Measurements from ENCODE around the gene ARTN. TPM values are rescaled to one million over a fixed set of nuclear protein-coding genes. Genes with fewer than 3 reads are reported as not detected.
A peak's percentile ranks its signal among the peaks of the same experiment; 100 is the strongest.

Gene ARTN
- total and polyA plus RNA-seq, 9 of the 15 experiments (the other 6 are each of a cell fraction or from before 2014, with no cell fraction given) = 0.06 to 0.38 TPM; not detected in 7

DNA sequence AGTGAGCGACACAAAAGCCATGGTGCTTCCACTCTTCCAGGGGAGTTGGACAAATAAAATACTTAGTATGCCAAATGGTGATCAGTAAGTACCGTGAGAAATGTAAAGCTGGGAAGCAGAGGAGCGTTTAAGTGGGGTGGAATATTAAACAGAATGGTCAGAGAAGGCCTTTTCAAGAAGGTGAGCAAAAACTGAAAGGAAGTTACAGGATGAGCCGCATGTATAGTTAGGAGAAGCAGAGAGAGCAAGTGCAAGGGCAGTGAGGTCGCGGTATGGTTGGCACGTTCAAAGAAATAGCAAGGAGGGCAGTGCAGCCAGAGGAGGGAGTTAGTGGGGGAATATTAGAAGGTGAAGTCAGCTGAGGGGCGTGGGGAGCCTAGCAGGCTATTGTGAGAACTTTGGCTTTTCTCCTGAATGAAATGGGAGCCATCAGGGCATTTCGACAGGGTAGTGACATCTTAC is 40.4 kb downstream of the ARTN start:
- Histone ChIP-seq H3K9me1 (ENCODE audit: control insufficient read depth, insufficient read depth, low read length) (peaks cover 10% of the 10 kb centered on the region), H3K4me3 (peak overlapping the region; percentile 87), H4K20me1 (replicated peaks; ENCODE audit: control insufficient read depth, insufficient read depth, low read length) (peaks cover 24% of the 10 kb centered on the region), H3K36me3 (ENCODE audit: control insufficient read depth, insufficient read depth, low read length) (peaks cover 61% of the 10 kb centered on the region), H3K4me1 (replicated peaks in 1 of 2; ENCODE audit: control insufficient read depth in 2 of 2, insufficient read depth in 2 of 2, low read length in 2 of 2) (peaks cover 41 to 69% of the 10 kb centered on the region in 2 experiments), H2AFZ (ENCODE audit: low read depth, low read length) (peak overlapping the region; percentile 97), H3K4me2 (ENCODE audit: insufficient read depth, low read length) (peak overlapping the region; percentile 90), H3K9ac (ENCODE audit: insufficient read depth in 1 of 2, low read depth in 2 of 2, low read length in 2 of 2) (peak overlapping the region; percentile 88 to 98), H3K9me3 (replicated peaks; ENCODE audit: control insufficient read depth, insufficient read depth, low read depth, low read length) (no peaks in the 10 kb centered on the region), H3K27me3 (ENCODE audit: control insufficient read depth in 2 of 2, insufficient read depth in 2 of 2, low read length in 2 of 2) (no peaks in the 10 kb centered on the region), H3K79me2 (ENCODE audit: control insufficient read depth, insufficient read depth, low read length) (peaks cover 58% of the 10 kb centered on the region), H3K27ac (ENCODE audit: extremely low read depth, low read depth, low read length) (peak overlapping the region; percentile 89)
- POLR2A ChIA-PET = interaction anchor here (0.7 to 2.1 kb wide), 7 partner anchors 13 to 519 kb away, joined by 3 to 7 read pairs (median 3); no protein-coding TSS in a partner anchor
- CTCF ChIA-PET (ENCODE audit: low intra/inter-chr PET ratio) = no interaction called here
- in situ Hi-C loops (cut with MboI) (no loop called here), intact Hi-C loops (cut with micrococcal nuclease) (loop anchor here (1.0 to 2.0 kb wide), 2 partner anchors 17 to 28 kb away; partner anchors contain the start of genes CCDC24 and IPO13)
- WGBS (ENCODE audit: insufficient coverage, low coverage, missing lambda C conversion rate) = 51% methylated on average over 9 of the region's 9 CpGs
- ATAC-seq (no peak), FAIRE-seq (no peak), DNase-seq (ENCODE audit: extremely low read depth in 1 of 4, low spot score in 3 of 4) (peak in 1 of 4 experiments; percentile 29)
- no TSS peak for BruUV-seq (replicated peaks)
- TF ChIP-seq L3MBTL2 (IDR thresholded peaks at IDR 0.05) (no peak), THRAP3 (IDR thresholded peaks at IDR 0.05; ENCODE audit: borderline replicate concordance) (no peak), KLF1 (tag; IDR thresholded peaks at IDR 0.05) (no peak), NFIC (IDR thresholded peaks at IDR 0.05) (no peak), ZBTB43 (CRISPR knock-in tag; IDR thresholded peaks at IDR 0.05) (0 out of 2 replicates have a peak, but pooled peaks have one; percentile 16), JUN (IDR thresholded peaks at IDR 0.05; ENCODE audit: borderline replicate concordance, low read depth, low read length) (no peak), JUN (CRISPR knock-in tag; IDR thresholded peaks at IDR 0.05; ENCODE audit: borderline replicate concordance) (0 out of 2 replicates have a peak, but pooled peaks have one; percentile 36), MLLT1 (IDR thresholded peaks at IDR 0.05) (peak in 1 of 2 experiments; percentile 47; a peak in 1 of 4 replicates), MEF2A (IDR thresholded peaks at IDR 0.05; ENCODE audit: control insufficient read depth, low read depth, low read length) (no peak), YY1 (IDR thresholded peaks at IDR 0.05; ENCODE audit: borderline replicate concordance in 1 of 3, control insufficient read depth in 1 of 3, extremely low read depth in 1 of 3, insufficient read depth in 3 of 3, insufficient read length in 1 of 3, insufficient replicate concordance in 2 of 3, low read depth in 1 of 3, low read length in 2 of 3) (peak in 1 of 3 experiments; percentile 2), ZFP30 (CRISPR knock-in tag; IDR thresholded peaks at IDR 0.05; ENCODE audit: borderline replicate concordance) (no peak), HNRNPL (IDR thresholded peaks at IDR 0.05; ENCODE audit: low read depth, low read length) (no peak), FOXA3 (CRISPR knock-in tag; conservative IDR thresholded peaks at IDR 0.05 in 1 of 2, IDR thresholded peaks at IDR 0.05 in 1 of 2) (peak in 1 of 2 experiments; percentile 73; a peak in 1 of 4 replicates), PHB2 (IDR thresholded peaks at IDR 0.05; ENCODE audit: low read depth) (peak; percentile 33; the same call in 1 of the 2 replicates), CEBPG (CRISPR knock-in tag; IDR thresholded peaks at IDR 0.05) (0 out of 2 replicates have a peak, but pooled peaks have one; percentile 15), CEBPG (tag; conservative IDR thresholded peaks at IDR 0.05 in 1 of 2, IDR thresholded peaks at IDR 0.05 in 1 of 2) (no peak), ELF4 (CRISPR knock-in tag; IDR thresholded peaks at IDR 0.05) (0 out of 2 replicates have a peak, but pooled peaks have one; percentile 8), MTA2 (IDR thresholded peaks at IDR 0.05; ENCODE audit: low read depth) (0 out of 2 replicates have a peak, but pooled peaks have one; percentile 14), RB1 (IDR thresholded peaks at IDR 0.05; ENCODE audit: low read depth) (no peak), ZNF232 (CRISPR knock-in tag; IDR thresholded peaks at IDR 0.05) (0 out of 2 replicates have a peak, but pooled peaks have one; percentile 46), PHB (CRISPR knock-in tag; IDR thresholded peaks at IDR 0.05) (no peak)

All from K562 (cell line).